Astrocyte (in vitro differentiated cells and primary cell): ENCODE measurements around the gene WASHC2A. TPM values are rescaled to one million over a fixed set of nuclear protein-coding genes. Genes with fewer than 3 reads are reported as not detected.
"Not testable (repeated sequence)": the region's sequence is repeated elsewhere in the genome, so short reads cannot be mapped to it uniquely, and the experiment has no call there.

Source experiments
- DNase-seq: peaks from one replicate; pipeline ENCODE4 v3.0.0-alpha.2; 2010; ENCODE audit warnings: low read depth
- FAIRE-seq: peaks from 2 replicates; lab custom pipeline; 2011; peaks lifted over from hg19 to GRCh38; lab: Jason Lieb, UNC
- H2AFZ ChIP-seq: 2 replicates; pipeline ENCODE4 v1.6.0; 2012; ENCODE audit warnings: low read depth, low read length, inconsistent platforms
- H3K27ac ChIP-seq: 2 replicates; pipeline ENCODE4 v1.5.1; 2011; ENCODE audit warnings: low read depth, low read length, inconsistent platforms
- H3K27me3 ChIP-seq: 2 replicates; pipeline ENCODE4 v1.6.0; 2011; ENCODE audit warnings: low read length, inconsistent platforms; ENCODE audit not compliant: insufficient read depth
- H3K36me3 ChIP-seq: 2 replicates; pipeline ENCODE4 v1.5.1; 2011; ENCODE audit warnings: low read length, inconsistent platforms; ENCODE audit not compliant: insufficient read depth
- H3K4me1 ChIP-seq: 2 replicates; pipeline ENCODE4 v1.5.1; 2011; ENCODE audit warnings: low read length, inconsistent platforms; ENCODE audit not compliant: insufficient read depth
- H3K4me2 ChIP-seq: 2 replicates; pipeline ENCODE4 v1.6.0; 2012; ENCODE audit warnings: low read length, inconsistent platforms
- H3K4me3 ChIP-seq: 2 replicates; pipeline ENCODE4 v1.5.1; 2011; ENCODE audit warnings: low read depth, mild to moderate bottlenecking, low read length, inconsistent platforms; ENCODE audit not compliant: insufficient read depth
- H3K79me2 ChIP-seq: 2 replicates; pipeline ENCODE4 v1.6.0; 2012; ENCODE audit warnings: mild to moderate bottlenecking, low read length, inconsistent platforms; ENCODE audit not compliant: insufficient read depth
- H3K9ac ChIP-seq: 2 replicates; pipeline ENCODE4 v1.6.0; 2012; ENCODE audit warnings: mild to moderate bottlenecking, low read length, inconsistent platforms
- H3K9me3 ChIP-seq: 2 replicates; pipeline ENCODE4 v1.5.1; 2012; ENCODE audit warnings: low read depth, mild to moderate bottlenecking, low read length, inconsistent platforms; ENCODE audit not compliant: insufficient read depth
- H4K20me1 ChIP-seq: 2 replicates; pipeline ENCODE4 v1.6.0; 2012; ENCODE audit warnings: low read length, inconsistent platforms; ENCODE audit not compliant: insufficient read depth
- H3K27ac Mint-ChIP-seq: one replicate; pipeline ENCODE4 v1.8.0; 2021; ENCODE audit warnings: mild to moderate bottlenecking, mixed read lengths; ENCODE audit not compliant: unreplicated experiment
- H3K27me3 Mint-ChIP-seq: one replicate; pipeline ENCODE4 v1.8.0; 2021; ENCODE audit warnings: low read depth, mixed read lengths; ENCODE audit not compliant: unreplicated experiment
- H3K36me3 Mint-ChIP-seq: one replicate; pipeline ENCODE4 v1.8.0; 2021; ENCODE audit warnings: low read depth, mixed read lengths; ENCODE audit not compliant: unreplicated experiment
- H3K4me1 Mint-ChIP-seq: one replicate; pipeline ENCODE4 v1.8.0; 2021; ENCODE audit warnings: low read depth, mixed read lengths; ENCODE audit not compliant: unreplicated experiment
- H3K4me3 Mint-ChIP-seq: one replicate; pipeline ENCODE4 v1.8.0; 2021; ENCODE audit warnings: mild to moderate bottlenecking, moderate library complexity, mixed read lengths; ENCODE audit not compliant: unreplicated experiment
- H3K9me3 Mint-ChIP-seq: one replicate; pipeline ENCODE4 v1.8.0; 2021; ENCODE audit warnings: mild to moderate bottlenecking, mixed read lengths; ENCODE audit not compliant: unreplicated experiment
- total RNA-seq: library from RNA; stranded (reverse); gene quantifications from 2 replicates; pipeline ENCODE4 v1.2.1, GENCODE V29; 2021

WASHC2A gene
- total RNA-seq, 1 donor from 2014 or later, result 40.7 TPM

GRCh38 chr10:50101747-50102146 lies 34.0 kb downstream of the WASHC2A start:
- not testable (repeated sequence) for H3K27ac ChIP-seq, H2AFZ ChIP-seq, H3K79me2 ChIP-seq, H3K9ac ChIP-seq, H3K27me3 ChIP-seq, FAIRE-seq, H3K4me1 Mint-ChIP-seq, DNase-seq, H3K9me3 Mint-ChIP-seq, H3K4me3 Mint-ChIP-seq, H3K27me3 Mint-ChIP-seq, H3K9me3 ChIP-seq, H3K36me3 ChIP-seq, H3K4me1 ChIP-seq, H3K4me2 ChIP-seq, H4K20me1 ChIP-seq, H3K4me3 ChIP-seq
- Mint-ChIP-seq H3K36me3 (peaks cover 10% of the 10 kb centered on the region), H3K27ac (peak overlapping the region; percentile 62)

- not testable (repeated sequence) for H3K4me1 ChIP-seq, H3K27ac Mint-ChIP-seq, H2AFZ ChIP-seq, H3K27ac ChIP-seq, H3K9me3 ChIP-seq, H4K20me1 ChIP-seq, H3K79me2 ChIP-seq, H3K4me3 ChIP-seq, DNase-seq, FAIRE-seq, H3K4me1 Mint-ChIP-seq, H3K4me3 Mint-ChIP-seq, H3K27me3 Mint-ChIP-seq, H3K36me3 ChIP-seq, H3K4me2 ChIP-seq, H3K27me3 ChIP-seq, H3K9ac ChIP-seq, H3K9me3 Mint-ChIP-seq
- peaks cover 10% of the 10 kb centered on the region for H3K36me3 Mint-ChIP-seq
Measured at GRCh38 chr10:50102267-50102666, 34.5 kb downstream of the WASHC2A start.

DNA sequence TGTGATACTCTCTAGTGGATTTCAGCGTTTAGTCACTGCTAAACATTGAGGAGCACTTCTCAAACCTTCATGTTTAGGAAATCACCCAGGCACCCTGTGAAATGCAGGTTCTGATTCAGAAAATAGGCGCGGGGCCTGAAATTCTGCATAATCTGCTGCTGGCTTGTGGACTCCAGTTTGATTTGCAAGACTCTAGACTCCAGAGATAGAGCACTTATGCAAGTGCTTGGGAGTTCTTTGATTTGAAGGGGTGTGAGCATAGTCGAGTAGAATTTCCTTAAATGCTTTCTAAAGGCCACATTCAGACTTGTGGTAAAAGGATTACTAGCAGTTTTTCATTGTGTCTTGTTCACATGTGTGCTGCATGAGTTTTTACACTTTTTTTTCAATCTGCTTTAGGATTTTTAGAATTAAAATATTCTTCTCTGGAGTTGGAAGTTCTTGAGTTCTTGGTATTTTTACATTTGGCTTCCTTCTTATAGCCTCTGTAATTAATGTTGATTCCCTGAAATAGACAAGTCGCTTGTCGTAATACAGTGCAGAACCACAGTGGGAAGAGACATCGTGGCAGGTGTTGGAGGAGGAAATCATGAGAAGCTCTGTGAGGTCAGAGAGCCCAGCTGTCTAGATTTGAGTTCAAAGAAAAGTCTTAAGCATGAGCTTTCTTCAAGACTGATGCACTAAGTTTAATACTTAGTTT lies 41.4 kb downstream of the WASHC2A start:
- not testable (repeated sequence) for H3K27me3 Mint-ChIP-seq, H3K4me2 ChIP-seq, H2AFZ ChIP-seq, H3K27me3 ChIP-seq, H3K9ac ChIP-seq, H3K4me1 ChIP-seq, H3K9me3 ChIP-seq, H3K4me3 Mint-ChIP-seq, H3K36me3 Mint-ChIP-seq, H3K36me3 ChIP-seq, H3K27ac ChIP-seq, H3K79me2 ChIP-seq, DNase-seq, FAIRE-seq, H3K27ac Mint-ChIP-seq, H3K9me3 Mint-ChIP-seq, H3K4me1 Mint-ChIP-seq, H3K4me3 ChIP-seq, H4K20me1 ChIP-seq

DNA sequence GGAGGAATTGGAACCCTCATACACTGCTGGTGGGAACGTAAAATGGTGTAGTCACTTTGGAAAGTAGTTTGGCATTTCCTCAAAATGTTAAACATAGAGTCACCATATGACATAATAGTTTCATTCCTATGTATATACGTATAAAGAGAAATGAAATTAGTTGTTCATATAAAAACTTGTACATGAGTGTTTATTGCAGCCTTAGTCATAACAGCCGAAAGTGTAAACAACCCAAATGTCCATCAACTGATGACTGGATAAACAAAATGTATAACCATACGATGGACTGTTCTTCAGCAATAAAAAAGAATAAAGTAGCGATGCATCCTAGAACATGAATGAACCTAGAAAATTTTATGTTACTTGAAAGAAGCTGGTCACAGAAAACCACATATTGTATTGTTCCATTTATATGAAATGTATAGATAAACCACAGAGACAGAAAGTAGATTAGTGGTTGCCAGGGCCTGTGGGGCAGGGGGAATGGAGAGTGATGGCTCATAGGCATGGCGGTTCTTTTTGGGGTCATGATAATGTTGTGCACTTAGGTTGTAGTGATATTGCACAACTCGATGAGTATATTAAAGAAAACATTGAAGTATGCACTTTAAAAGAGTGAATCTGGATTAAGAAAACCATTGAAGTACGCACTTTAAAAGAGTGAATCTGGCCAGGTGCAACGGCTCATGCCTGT lies 44.8 kb downstream of the WASHC2A start:
- H3K9me3 Mint-ChIP-seq, H3K27me3 ChIP-seq, H3K79me2 ChIP-seq, H4K20me1 ChIP-seq, H3K9me3 ChIP-seq, H2AFZ ChIP-seq, H3K27ac ChIP-seq, H3K4me3 ChIP-seq, H3K36me3 ChIP-seq, H3K36me3 Mint-ChIP-seq, H3K27me3 Mint-ChIP-seq, H3K9ac ChIP-seq, DNase-seq, H3K27ac Mint-ChIP-seq, H3K4me1 ChIP-seq, H3K4me3 Mint-ChIP-seq, FAIRE-seq, H3K4me1 Mint-ChIP-seq, H3K4me2 ChIP-seq: not testable (repeated sequence)

DNA sequence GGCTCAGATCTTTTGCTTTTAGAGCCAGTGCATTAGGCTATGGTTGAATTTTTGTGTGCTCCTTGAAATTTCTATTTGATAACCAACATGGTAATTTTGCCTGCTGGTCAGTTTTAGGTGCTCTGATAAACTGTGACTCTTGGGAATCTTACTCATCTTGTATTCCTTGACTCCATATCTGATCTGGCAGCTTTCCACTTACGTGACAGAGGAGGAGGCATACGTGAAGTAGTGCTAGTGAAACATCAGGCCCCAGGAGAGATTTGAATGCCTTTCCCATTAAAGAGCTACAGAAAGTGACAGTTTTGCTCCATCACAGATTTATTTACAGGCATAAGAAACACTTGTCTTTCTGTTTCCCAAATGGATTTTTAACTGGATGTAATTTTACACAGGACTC lies 59.0 kb downstream of the WASHC2A start:
- not testable (repeated sequence) for H3K9me3 Mint-ChIP-seq, H3K4me3 ChIP-seq, H3K9me3 ChIP-seq, H3K27me3 ChIP-seq, H3K36me3 ChIP-seq, H3K36me3 Mint-ChIP-seq, H2AFZ ChIP-seq, H3K4me1 Mint-ChIP-seq, H3K27ac Mint-ChIP-seq, H3K27ac ChIP-seq, H3K4me2 ChIP-seq, H3K27me3 Mint-ChIP-seq, H3K4me1 ChIP-seq, H3K4me3 Mint-ChIP-seq, DNase-seq, H3K79me2 ChIP-seq, FAIRE-seq, H3K9ac ChIP-seq, H4K20me1 ChIP-seq

DNA sequence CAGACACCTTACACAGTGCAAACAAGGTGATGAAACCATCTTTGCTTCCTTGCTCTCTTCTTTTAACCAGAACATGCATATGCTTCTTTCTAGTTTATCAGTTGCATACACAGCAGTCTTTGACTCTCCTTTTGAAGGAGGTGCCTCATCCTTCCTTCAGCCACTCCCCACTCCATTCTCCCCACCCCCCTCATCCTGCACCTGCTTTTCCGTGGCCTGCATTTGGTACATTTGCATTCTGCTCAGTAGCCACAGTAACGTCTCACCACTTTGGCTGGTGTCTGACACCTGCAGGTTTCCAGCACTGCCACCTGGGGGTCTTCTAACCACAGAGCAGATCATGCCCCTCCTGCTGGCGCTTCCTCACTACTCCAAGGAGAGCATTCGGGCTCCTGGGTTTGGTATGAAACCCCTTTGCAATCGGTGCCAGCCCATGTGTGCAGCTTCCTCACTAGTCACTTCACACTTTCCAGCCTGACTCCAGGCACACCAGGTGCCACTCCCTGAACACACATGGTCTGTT lies 60.1 kb downstream of the WASHC2A start:
- H4K20me1 ChIP-seq, H3K9ac ChIP-seq, FAIRE-seq, H3K4me3 Mint-ChIP-seq, DNase-seq, H3K4me1 ChIP-seq, H3K4me2 ChIP-seq, H3K4me3 ChIP-seq, H3K27me3 Mint-ChIP-seq, H3K79me2 ChIP-seq, H3K27me3 ChIP-seq, H2AFZ ChIP-seq, H3K36me3 ChIP-seq, H3K27ac ChIP-seq, H3K36me3 Mint-ChIP-seq, H3K9me3 Mint-ChIP-seq, H3K9me3 ChIP-seq, H3K27ac Mint-ChIP-seq, H3K4me1 Mint-ChIP-seq: not testable (repeated sequence)
